ENCODE measurements around the gene STARD10.
"Not testable (repeated sequence)": the region's sequence is repeated elsewhere in the genome, so short reads cannot be mapped to it uniquely, and the experiment has no call there.

Gene STARD10, protein sequence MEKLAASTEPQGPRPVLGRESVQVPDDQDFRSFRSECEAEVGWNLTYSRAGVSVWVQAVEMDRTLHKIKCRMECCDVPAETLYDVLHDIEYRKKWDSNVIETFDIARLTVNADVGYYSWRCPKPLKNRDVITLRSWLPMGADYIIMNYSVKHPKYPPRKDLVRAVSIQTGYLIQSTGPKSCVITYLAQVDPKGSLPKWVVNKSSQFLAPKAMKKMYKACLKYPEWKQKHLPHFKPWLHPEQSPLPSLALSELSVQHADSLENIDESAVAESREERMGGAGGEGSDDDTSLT

DNA sequence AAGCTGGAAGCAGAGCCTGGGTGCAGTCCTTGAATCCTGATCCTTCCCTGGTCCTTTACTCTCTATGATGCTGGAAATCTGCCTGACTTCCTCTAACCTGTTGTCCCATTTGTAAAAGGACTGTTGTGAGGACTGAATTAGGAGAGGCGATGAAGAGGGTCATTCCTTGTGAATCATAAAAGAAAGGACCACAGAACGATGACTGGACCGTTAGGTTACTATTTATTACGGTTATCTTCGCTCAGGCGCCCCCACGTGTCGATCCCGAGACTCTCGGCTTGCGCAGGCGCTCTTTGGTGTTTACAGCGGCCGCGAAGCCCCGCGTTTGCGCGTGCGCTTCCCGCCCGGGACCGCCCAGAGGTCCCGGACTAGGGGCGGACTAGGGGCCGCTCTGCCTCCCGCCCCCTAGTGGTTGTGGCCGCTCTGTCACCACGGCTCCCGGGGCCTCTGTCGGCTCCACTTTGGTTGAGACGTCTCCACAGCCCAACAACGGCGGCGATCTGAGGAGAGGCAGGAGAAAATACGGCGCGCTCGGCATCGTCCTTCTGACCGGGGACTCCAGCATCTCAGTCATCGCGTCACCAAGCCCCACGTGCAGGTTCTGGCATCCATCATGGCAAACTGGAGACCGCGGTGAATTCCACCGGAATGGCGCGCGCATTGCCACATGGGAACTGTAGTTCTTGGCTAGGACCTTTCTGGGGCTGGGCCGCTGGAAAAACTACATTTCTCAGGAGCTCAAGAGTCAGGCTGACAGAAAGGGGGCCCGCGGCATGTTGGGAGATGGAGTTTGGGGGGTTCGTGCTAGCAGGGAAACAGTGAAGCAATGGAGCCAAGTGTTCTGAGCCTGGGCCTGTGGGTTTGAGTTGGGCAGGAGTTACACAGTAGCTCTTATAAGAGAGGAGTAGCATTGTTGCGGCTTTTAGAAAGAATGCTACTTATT is at the start of gene STARD10:
STARD10 (minus strand) TSS at position 623 of the 943 bp plus-strand sequence. CDS start 12,866 bp downstream, outside the sequence.
- DNase-seq: peak; percentile 95

DNA sequence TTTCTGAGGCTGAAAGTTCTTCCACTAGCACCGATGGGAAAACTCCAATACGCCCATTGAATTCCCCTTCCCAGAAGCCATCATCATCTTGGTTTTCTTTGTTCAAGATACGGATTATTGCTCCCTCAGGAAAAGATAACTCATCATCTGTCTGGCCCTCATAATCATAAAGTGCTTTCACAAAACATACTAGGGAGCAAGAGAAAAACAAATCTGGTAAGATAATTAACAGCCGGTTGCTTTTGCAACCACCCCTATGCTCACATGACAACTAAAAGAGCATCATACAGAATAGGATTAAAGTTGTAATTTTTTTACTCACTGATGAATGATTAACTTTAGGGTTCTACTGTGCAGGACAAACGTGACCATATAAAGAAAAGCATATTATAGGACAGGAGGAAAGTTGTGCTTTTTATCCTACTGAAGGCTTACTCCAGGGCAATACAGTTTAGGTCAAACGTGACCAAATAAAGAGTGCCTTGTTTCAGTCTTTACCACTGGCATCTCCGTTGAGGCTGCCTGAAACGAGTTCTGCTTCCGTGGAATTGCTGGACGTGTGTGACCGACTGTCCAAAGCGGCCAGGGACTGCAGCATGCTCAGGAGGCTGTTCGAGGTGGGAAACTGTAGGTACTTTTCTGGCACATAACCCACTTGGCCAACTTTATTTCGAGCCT is 48.9 kb upstream of the STARD10 start:
- DNase-seq: no peak

DNA sequence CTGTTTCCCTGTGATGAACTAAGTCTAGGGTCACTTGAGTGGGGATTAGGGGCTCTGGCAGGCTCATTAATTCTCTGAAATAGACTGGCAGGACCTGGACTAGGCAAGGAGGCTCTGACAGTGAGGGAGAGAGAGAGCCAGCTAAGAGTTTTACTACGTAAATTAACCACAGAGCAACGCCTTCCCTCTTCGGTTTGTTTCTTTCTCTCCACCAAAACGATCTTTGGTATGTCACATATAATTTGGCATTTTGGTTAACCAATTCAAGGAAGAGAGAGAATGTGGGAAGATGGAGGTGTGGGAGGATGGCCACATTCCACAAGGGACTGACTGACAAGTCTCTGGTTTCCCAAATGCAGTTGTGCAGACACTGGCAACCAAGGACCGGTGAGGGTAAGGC is 48.3 kb upstream of the STARD10 start:
- no peak for DNase-seq

DNA sequence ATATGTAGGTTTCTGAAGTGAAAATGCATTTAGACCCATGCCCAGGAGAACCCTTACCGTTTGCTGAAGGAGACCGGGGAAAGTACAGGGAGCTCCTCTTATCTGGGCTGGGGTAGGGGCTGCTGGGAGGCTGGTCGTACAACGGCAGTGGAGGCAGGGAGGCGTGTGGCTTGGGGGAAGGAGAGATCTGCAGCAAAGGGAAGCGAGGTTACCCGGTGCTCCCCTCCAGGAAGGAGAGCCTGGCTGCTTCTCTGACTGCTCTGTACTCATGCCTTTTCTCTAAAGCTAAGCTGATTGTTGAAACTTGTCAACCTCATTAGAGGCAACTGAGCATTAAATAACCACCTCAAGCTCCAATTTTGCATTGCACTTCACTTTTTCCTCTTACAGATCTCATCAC is 47.5 kb upstream of the STARD10 start:
- no peak for DNase-seq

DNA sequence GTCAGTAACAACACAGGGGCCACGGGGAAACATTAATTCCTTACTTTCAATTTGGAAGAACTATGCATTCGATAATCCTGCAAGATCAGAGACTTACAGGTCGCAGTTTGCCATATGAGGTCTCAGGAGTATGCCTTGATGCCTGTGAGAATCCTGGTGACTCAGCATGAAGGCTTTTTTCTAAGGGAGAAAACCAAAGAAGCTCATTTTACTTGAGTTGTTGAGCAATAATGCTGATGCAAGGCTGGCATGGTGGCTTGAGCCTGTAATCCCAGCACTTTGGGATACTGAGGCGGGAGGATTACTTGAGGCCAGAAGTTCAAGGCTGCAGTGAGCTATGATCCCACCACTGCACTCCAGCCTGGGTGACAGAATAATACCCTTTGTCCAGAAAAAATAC is 46.9 kb upstream of the STARD10 start:
- peak; percentile 92 for DNase-seq

DNA sequence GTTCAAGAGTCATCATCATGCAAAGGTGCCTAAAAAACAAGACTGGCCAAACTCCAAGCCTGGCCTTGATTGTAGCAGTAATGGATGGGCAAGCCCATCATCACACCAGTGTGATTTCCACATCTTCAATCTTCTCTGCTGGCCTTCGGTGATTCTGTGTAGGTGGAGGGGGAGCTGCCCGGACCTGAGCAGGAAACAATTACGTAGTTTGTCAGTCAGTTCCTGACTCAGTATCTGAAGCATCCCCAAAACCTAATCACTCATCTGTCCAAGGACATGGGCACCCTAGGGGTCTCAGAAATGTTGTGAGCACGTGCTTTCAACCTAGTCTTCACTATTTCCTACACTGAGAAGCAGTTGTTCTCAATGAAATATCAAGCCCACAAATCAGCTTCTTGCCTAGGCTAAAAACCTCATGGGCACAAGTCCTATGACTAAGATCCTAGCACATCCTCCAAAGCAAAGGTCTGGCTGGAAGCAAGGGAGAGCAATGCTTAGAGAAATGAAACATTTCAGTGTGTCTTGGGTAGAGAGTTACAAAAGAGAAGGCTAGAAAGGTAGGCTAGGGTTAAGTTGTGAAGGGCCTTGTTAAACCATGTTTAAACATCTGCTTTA is 45.0 kb upstream of the STARD10 start:
- DNase-seq: peak; percentile 49

DNA sequence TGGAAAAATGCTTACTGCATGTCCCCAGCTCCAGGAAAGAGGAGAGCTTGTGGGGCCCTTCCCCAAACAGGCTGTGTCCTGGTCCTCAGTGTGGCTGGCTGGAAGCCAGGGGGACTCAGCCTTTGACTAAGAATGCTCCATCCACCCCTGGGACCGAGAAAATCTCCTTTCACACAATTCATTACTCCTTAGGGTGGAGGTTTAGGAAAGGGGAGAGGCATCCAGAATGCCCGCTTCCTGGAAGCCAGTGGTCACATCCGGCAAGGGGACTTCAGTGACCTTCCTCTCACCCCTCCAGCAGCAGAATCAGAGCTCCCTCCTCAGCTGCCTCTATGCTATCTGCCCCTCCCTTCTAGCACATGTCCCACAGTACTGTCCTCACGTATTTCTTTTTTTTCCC is 42.3 kb upstream of the STARD10 start:
- no peak for DNase-seq

DNA sequence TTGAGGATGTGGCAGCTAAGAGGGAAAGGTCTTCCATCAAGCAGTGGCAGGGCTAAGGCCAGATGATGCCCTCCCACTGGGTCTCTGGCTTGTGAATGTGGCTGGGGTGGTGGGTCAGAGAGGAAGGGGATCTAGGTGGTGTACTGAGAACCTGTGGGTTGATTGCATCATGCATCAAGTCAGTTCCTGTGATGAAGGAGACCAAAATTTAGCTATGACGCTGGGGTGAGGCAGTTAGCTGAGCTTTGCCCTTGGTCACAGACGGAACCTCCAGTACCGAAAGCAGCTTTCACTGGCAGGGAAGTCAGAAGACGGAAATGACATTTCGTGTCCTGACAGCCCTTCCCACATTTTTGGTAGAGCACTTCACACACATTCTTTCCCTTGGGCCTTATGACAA is 41.1 kb upstream of the STARD10 start:
- DNase-seq: no peak

DNA sequence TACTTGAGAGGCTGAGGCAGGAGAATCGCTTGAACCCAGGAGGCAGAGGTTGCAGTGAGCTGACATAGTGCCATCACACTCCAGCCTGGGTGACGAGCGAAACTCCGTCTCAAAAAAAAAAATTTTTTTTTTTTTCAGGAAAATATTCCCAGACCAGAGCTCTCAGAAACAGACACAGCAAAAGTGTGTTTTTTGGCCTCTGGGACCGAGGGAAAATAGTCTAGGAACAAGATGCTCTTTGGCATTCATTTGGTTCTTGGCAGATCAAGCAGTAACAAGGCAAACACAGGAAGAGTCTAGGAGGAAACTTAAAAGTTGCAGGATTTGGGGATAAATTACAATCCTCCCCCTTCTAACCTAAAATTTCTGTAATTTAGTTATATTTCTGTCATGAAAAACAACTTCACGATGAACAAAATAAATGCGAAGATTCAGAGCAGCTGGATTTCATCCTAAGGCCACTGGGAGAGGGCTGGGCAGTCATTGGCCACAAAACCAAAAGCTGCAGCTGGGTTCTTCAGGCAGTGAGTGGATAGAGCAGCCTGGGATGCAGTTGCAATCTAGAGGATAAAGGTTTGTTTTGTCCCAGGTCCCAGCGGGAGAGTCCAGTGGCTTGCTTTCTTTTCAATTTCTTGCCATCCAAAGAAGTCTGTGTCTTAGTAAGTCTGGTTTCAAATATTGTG is 40.1 kb upstream of the STARD10 start:
- DNase-seq: no peak

DNA sequence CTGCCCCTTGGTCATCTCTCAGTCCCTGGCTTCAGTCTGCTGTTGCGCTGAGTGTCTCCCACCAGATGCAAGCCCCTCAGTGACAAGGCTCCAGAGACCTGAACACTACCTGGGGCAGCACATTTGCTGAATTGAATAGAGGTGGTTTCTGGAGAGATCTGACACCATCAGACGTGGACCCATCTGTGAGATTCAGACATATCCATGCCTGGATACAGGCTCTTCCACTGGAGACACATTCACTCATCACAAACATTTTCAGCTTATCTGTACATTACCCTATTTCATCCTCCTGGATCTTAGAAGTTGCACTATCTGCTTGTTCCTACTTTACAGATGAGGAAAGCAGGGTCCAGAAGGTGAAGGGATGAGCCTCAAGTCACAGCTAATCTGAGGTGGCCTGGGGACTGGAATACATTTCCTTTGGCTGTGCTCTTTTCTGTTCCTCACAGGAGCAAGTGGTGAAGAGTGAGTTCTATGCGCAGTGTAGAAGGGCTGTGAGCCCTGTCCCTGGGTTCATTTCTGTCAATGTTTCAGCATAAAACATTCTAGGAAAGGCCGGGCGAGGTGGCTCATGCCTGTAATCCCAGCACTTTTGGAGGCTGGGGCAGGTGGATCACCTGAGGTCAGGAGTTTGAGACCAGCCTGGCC is 39.4 kb upstream of the STARD10 start:
- DNase-seq: no peak

DNA sequence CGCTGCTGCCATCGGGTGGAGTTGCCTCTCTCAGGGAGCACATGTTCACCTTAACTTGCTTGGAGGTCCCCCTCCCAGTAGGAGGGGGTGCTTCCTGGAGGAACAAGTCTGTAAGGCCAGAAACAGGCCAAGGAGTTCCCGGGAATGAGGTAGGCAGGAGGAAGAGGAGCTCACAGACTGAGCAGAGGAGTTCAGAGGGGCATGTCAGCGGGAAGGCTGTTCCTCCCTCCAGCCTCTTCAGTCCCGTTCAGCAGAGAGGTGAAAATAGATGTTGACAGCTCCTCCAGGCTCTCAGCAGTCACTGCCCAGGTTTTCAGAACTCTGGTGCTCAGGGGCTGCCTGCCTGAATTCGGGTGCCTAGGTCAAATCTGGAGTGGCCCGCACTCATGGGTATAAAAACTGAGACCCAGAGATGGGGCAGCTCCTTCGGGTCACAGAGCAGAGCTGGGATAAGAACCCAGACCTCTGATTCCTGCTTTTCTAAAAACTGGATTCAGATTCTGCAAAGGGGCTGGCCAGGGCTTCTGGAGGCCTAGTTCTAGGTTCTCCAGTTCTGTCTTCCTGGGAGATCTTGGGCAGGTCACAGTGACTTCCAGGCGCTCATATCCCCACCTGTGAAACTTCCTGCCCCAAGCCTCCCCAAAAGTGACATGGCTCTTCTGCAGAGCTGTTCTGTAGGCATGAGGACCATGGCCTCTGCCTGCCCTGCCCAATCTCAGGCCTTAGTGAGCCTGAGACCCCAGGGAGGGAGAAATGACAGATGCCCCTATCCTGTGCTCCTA is 38.6 kb upstream of the STARD10 start:
- DNase-seq: no peak

DNA sequence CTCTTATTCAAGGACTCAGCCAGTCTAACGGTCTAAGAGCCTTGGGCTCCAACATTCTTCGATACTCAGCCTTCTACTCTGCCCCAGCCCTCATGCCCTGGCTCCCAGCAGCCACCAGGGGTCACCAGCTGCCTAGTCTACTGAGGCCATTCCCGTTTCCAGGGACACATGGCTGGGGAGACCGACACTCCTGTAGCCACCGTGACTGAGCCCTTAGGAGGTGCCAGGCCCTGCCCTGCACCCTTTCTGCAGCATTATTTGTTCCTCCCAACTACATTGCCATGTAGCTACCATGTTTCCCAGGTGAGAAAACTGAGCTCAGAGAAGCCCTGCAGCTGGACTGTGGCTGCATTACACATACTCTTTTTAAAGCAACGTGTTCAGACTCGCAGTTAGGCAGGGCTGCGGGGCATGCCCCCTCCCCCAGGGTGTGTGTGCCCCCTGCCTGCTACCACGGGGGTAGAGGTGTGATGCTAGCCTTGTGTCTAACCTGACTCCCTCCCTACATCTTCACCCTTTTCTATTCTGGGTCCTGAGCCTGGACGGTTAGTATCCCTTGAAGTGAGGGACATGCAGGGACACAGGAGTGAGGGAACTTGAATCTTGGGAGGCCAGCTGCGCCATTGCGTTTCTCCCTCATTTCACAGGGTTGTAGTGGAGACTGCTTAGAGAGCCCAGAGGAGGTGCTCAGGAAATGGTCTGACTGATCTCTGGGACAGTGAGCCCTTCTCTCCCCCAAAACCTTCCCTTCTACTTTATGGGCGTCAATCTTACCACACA is 37.9 kb upstream of the STARD10 start:
- DNase-seq: peak; percentile 77

DNA sequence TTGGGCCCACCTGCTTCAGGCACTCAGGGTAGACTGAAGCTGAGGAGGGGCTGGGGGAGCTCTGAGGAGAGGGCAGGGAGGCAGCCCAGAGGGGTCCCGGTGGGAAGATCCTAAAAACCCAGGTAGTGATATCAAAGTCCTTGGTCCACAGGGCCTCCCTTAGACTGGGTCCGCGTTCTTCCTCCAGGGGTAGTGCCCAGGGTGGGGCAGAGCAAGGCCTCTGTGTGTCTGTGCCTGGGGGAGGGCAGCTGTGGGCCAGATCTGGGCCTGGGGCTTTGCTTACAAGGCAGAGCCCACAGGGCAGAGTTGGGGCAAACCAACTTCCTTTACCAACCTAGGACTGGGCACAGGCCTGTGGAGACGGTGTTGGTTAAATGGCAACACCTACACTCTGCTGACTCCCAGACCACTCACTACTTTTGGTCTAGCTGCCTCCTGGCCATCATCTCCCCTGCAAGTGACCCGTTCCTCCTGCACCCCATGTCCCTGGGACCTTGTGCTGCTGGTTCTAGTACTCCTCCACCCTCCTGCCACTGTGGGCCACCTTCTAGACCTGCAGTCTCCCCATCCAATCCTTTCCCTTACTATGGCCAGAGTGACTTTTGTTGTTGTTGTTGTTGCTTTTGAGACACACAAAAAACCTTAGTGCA is 36.2 kb upstream of the STARD10 start:
- DNase-seq: no peak

DNA sequence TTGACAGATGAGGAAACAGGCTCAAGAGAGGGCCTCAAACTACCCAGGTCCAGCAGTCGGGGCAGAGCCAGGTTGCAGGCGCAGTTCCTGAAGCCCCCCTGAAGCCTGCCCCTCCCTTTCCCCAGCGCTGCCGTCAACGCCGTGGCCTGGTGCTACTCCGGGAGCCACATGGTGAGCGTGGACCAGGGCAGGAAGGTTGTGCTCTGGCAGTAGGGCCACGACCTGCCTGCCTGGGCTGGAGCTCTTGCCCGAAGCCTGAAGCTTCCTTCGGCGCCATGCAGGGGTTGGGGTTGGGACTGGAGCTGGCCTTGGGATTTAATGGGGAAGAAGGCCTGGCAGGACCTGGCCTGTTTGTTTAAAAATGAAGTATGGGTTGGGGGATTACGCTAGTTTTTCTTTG is 35.3 kb upstream of the STARD10 start:
- no peak for DNase-seq

DNA sequence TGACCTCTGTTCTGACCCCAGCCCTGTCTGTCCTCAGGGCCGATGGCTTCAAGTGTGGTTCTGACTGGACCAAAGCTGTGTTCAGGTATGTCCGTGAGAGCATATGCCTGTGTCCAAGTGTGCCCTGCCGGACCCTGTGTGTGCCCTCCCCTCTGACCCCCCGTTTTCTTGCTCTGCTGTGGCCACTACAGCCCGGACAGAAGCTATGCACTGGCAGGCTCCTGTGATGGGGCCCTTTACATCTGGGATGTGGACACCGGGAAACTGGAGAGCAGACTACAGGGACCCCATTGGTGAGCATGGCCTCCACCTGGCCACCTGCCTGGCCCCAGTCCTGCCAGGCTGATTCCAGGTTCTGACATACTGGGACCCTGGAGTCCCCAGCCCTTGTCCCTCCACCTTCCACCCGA is 34.9 kb upstream of the STARD10 start:
- no peak for DNase-seq

DNA sequence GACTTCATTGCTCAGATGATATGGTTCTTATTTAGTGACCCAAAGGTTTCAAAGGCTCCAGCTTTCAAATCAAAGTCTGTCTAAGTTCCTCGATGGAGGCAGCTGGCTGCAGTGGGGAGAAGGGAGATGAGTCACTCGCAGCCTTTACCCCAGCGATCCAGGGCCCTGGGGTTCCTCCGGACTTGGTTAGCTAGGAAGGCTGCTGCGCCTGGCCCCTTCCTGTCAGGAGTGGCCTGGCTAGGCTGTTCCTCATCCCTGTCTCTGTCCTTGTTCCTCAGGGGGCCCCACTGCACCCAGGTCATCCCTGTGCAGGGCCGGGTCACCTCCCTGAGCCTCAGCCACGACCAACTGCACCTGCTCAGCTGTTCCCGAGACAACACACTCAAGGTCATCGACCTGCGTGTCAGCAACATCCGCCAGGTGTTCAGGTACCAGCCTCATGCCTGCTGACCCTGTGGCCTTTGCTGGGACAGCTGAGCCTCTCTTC is 34.3 kb upstream of the STARD10 start:
- DNase-seq: no peak

DNA sequence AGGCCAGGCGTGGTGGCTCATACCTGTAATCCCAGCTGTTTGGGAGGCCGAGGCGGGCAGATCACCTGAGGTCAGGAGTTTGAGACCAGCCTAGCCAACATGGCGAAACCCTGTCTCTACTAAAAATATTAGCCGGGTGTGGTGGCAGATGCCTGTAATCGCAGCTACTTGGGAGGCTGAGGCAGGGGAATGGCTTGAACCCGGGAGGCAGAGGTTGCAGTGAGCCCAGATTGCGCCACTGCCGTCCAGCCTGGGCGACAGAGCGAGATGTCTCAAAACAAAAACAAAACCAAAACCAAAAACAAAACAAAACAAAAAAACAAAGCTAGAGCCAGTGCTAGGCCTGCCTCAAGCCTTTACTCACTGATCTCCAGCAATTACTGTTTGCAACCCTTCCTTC is 33.8 kb upstream of the STARD10 start:
- DNase-seq: not testable (repeated sequence)

DNA sequence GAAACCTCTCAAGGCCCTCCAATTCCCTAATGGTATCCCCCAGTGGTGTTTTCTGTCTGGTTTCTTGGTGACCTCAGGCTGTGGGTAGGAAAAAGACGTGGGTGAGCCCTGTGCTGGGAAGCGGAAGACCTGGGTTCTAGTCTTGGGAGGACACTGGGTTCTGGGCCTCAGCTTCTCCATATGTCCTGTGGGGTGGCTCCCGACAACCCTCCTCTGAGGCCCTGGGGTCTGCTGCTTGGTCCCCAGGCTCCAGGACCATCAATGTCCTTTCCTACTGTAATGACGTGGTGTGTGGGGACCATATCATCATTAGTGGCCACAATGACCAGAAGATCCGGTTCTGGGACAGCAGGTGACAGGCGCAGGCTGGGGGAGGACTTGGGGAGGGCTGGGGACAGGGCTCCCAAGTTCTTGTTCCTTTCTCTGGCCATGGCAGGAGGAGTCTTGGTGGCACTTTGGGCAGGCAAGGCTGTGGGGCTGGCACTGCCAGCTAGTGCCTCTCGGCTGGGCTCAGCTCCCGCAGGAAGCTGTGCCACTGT is 33.2 kb upstream of the STARD10 start:
- no peak for DNase-seq

Data from fibroblast of upper back skin (primary cell).